OCI-LY1 (cell line): ENCODE measurements around the gene UPK3A.

Experiments used
- H2AFZ ChIP-seq: fragments of 200-600 bp; sonication (generic), shearing (Covaris generic); 2 replicates; pipeline ENCODE4 v1.6.0; 2014; ENCODE audit warnings: antibody characterized with exemption, mild to moderate bottlenecking, low read length
- H3F3A ChIP-seq: fragments of 200-600 bp; sonication (generic), shearing (Covaris generic); 2 replicates; pipeline ENCODE4 v1.6.0; 2014; ENCODE audit warnings: mild to moderate bottlenecking, antibody characterized with exemption, low read length, moderate library complexity; ENCODE audit not compliant: insufficient read depth
- H3K27ac ChIP-seq: fragments of 200-600 bp; sonication (generic); 2 replicates; pipeline ENCODE4 v1.5.1; 2014; ENCODE audit warnings: low read length, mixed run types, mild to moderate bottlenecking, low read depth; ENCODE audit not compliant: poor library complexity, severe bottlenecking
- H3K27me3 ChIP-seq: fragments of 200-600 bp; sonication (generic); 2 replicates; pipeline ENCODE4 v1.6.0; 2014; ENCODE audit warnings: antibody characterized with exemption, mild to moderate bottlenecking, low read length, moderate library complexity; ENCODE audit not compliant: insufficient read depth
- H3K36me3 ChIP-seq: fragments of 200-600 bp; sonication (generic); 2 replicates; pipeline ENCODE4 v1.6.1; 2014; ENCODE audit warnings: mild to moderate bottlenecking, antibody characterized with exemption, low read length, moderate library complexity, mixed read lengths; ENCODE audit not compliant: insufficient read depth
- H3K4me1 ChIP-seq: fragments of 200-600 bp; sonication (generic); 2 replicates; pipeline ENCODE4 v1.5.1; 2014; ENCODE audit warnings: mild to moderate bottlenecking, low read length, moderate library complexity; ENCODE audit not compliant: insufficient read depth, severe bottlenecking
- H3K4me2 ChIP-seq: fragments of 200-600 bp; sonication (generic), shearing (Covaris generic); 2 replicates; pipeline ENCODE4 v1.6.1; 2014; ENCODE audit warnings: low read length
- H3K4me3 ChIP-seq: fragments of 200-600 bp; sonication (generic); 2 replicates; pipeline ENCODE4 v1.5.1; 2014; ENCODE audit warnings: low read length, low read depth, mild to moderate bottlenecking, mixed read lengths; ENCODE audit not compliant: poor library complexity, severe bottlenecking
- H3K79me2 ChIP-seq: fragments of 200-600 bp; shearing (Covaris generic); 2 replicates; pipeline ENCODE4 v1.6.1; 2016; ENCODE audit warnings: mixed run types, low read length, mixed read lengths; ENCODE audit not compliant: insufficient read depth
- H3K9ac ChIP-seq: fragments of 200-600 bp; sonication (generic), shearing (Covaris generic); 2 replicates; pipeline ENCODE4 v1.6.1; 2014; ENCODE audit warnings: mild to moderate bottlenecking, low read length, mixed read lengths
- H3K9me2 ChIP-seq: fragments of 200-600 bp; sonication (generic), shearing (Covaris generic); 2 replicates; pipeline ENCODE4 v1.6.1; 2014; ENCODE audit warnings: low read depth, mild to moderate bottlenecking, low read length, mixed read lengths
- H3K9me3 ChIP-seq: fragments of 200-600 bp; shearing (Covaris generic); 2 replicates; pipeline ENCODE4 v1.6.1; 2014; ENCODE audit warnings: low read length, mixed read lengths
- H4K20me1 ChIP-seq: fragments of 200-600 bp; sonication (generic), shearing (Covaris generic); 2 replicates; pipeline ENCODE4 v1.6.0; 2016; ENCODE audit warnings: mild to moderate bottlenecking, low read length; ENCODE audit not compliant: insufficient read depth
- CTCF ChIP-seq: fragments of 200-600 bp; sonication (generic), shearing (Covaris generic); IDR thresholded peaks from 2 replicates; pipeline ENCODE4 v1.5.1; 2017; ENCODE audit warnings: mild to moderate bottlenecking, antibody characterized with exemption, low read length, moderate library complexity, mixed read lengths
- EZH2 ChIP-seq: fragments of 200-600 bp; sonication (generic), shearing (Covaris generic); IDR thresholded peaks from 2 replicates; pipeline ENCODE4 v1.8.0; 2017; ENCODE audit warnings: borderline replicate concordance, mixed run types, mild to moderate bottlenecking, antibody characterized with exemption, low read length, moderate library complexity, mixed read lengths

The UPK3A gene

GRCh38 chr22:45268958-45269844 lies 15.5 kb upstream of the UPK3A start:
- no peaks in the 10 kb centered on the region; the same call in 1 of the 2 replicates for H3K27me3 ChIP-seq
- H3K79me2 ChIP-seq = no peaks in the 10 kb centered on the region
- H4K20me1 ChIP-seq = no peaks in the 10 kb centered on the region
- H2AFZ ChIP-seq = peak overlapping the region; percentile 78; the same call in 1 of the 2 replicates
- H3K9ac ChIP-seq = peak overlapping the region; percentile 55; the same call in 1 of the 2 replicates
- H3K9me2 ChIP-seq = no peaks in the 10 kb centered on the region
- TF ChIP-seq EZH2 (no peak), CTCF (peak; percentile 80)
- H3K4me3 ChIP-seq = peak overlapping the region; percentile 58
- H3K9me3 ChIP-seq = no peaks in the 10 kb centered on the region
- no peaks in the 10 kb centered on the region for H3F3A ChIP-seq
- peak overlapping the region; percentile 95 for H3K4me2 ChIP-seq
- no peak overlapping the region for H3K27ac ChIP-seq
- peaks cover 9% of the 10 kb centered on the region for H3K4me1 ChIP-seq
- no peaks in the 10 kb centered on the region for H3K36me3 ChIP-seq

GRCh38 chr22:45270095-45271020 lies 14.4 kb upstream of the UPK3A start:
- no peak overlapping the region for H3K9ac ChIP-seq
- H3K4me2 ChIP-seq = no peak overlapping the region
- no peaks in the 10 kb centered on the region for H3K79me2 ChIP-seq
- H3K27me3 ChIP-seq = no peaks in the 10 kb centered on the region; the same call in 1 of the 2 replicates
- H3K9me2 ChIP-seq = no peaks in the 10 kb centered on the region
- no peaks in the 10 kb centered on the region for H3K36me3 ChIP-seq
- H3K4me1 ChIP-seq = peaks cover 9% of the 10 kb centered on the region
- H3F3A ChIP-seq = no peaks in the 10 kb centered on the region
- no peak for TF ChIP-seq EZH2
- TF ChIP-seq CTCF = no peak
- no peaks in the 10 kb centered on the region for H3K9me3 ChIP-seq
- H3K27ac ChIP-seq = no peak overlapping the region
- H4K20me1 ChIP-seq = no peaks in the 10 kb centered on the region
- no peak overlapping the region for H2AFZ ChIP-seq
- no peak overlapping the region for H3K4me3 ChIP-seq

GRCh38 chr22:45271667-45272201 lies 13.0 kb upstream of the UPK3A start:
- no peaks in the 10 kb centered on the region for H3F3A ChIP-seq
- peaks cover 9% of the 10 kb centered on the region for H3K4me1 ChIP-seq
- no peaks in the 10 kb centered on the region for H3K36me3 ChIP-seq
- H4K20me1 ChIP-seq = no peaks in the 10 kb centered on the region
- no peak overlapping the region for H3K4me2 ChIP-seq
- H3K79me2 ChIP-seq = no peaks in the 10 kb centered on the region
- no peaks in the 10 kb centered on the region for H3K9me2 ChIP-seq
- no peaks in the 10 kb centered on the region; the same call in 1 of the 2 replicates for H3K27me3 ChIP-seq
- no peak overlapping the region for H2AFZ ChIP-seq
- H3K27ac ChIP-seq = no peak overlapping the region
- H3K4me3 ChIP-seq = no peak overlapping the region
- H3K9me3 ChIP-seq = no peaks in the 10 kb centered on the region
- no peak overlapping the region for H3K9ac ChIP-seq
- TF ChIP-seq EZH2 (no peak), CTCF (no peak)
